ENCODE data around the gene SDHC.
"Not testable (repeated sequence)": the region's sequence is repeated elsewhere in the genome, so short reads cannot be mapped to it uniquely, and the experiment has no call there.

SDHC gene

DNA sequence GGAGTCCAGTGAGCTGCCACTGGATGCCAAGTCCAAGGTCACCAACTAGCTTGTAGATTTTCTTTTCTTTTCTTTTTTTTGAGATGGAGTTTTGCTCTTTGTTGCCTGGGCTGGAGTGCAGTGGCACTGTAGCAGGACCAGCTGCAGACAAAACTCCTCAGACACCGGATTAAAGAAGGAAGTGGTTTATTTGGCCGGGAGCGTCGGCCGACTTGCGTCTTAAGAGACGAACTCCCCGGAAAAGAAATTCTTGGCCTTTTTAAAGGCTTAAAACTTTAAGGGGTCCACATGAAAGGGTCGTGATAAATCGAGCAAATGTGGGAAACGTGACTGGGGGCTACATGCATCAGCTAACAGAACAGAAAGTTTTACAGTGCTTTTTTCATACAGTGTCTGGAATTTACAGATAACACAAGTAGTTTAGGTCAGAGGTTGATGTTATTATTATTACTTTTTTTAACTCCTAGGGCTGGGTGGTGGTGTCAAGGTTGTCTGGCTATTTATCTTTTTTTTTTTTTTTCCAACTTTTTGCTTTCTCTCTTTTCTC, 89.9 kb downstream of the SDHC start:
- Histone ChIP-seq H3K9me3 (ENCODE audit: insufficient read depth, low read depth, low read length) (no peaks in the 10 kb centered on the region), H3K36me3 (ENCODE audit: insufficient read depth, low read length) (no peaks in the 10 kb centered on the region), H3K27me3 (ENCODE audit: insufficient read depth, low read length) (no peaks in the 10 kb centered on the region; the same call in 1 of the 2 replicates), H3K9ac (ENCODE audit: low read depth, low read length) (no peak overlapping the region), H3K27ac (ENCODE audit: low read depth, low read length) (no peak overlapping the region), H3K4me3 (ENCODE audit: low read length) (no peak overlapping the region), H3K4me1 (ENCODE audit: insufficient read depth, low read length) (peaks cover 13% of the 10 kb centered on the region; the same call in 1 of the 2 replicates)
- 93% methylated on average over 11 of the region's 11 CpGs for WGBS

- H3K9ac ChIP-seq (ENCODE audit: low read depth, low read length); H3K27me3 ChIP-seq (ENCODE audit: insufficient read depth, low read length); H3K36me3 ChIP-seq (ENCODE audit: insufficient read depth, low read length); H3K4me3 ChIP-seq (ENCODE audit: low read length); H3K9me3 ChIP-seq (ENCODE audit: insufficient read depth, low read depth, low read length); H3K27ac ChIP-seq (ENCODE audit: low read depth, low read length): not testable (repeated sequence)
- H3K4me1 ChIP-seq (ENCODE audit: insufficient read depth, low read length), result peaks cover 13% of the 10 kb centered on the region; the same call in 1 of the 2 replicates
- 98% methylated on average over 17 of the region's 17 CpGs for WGBS
Observed at GRCh38 chr1:161406551-161406950, 92.4 kb downstream of the SDHC start.

DNA sequence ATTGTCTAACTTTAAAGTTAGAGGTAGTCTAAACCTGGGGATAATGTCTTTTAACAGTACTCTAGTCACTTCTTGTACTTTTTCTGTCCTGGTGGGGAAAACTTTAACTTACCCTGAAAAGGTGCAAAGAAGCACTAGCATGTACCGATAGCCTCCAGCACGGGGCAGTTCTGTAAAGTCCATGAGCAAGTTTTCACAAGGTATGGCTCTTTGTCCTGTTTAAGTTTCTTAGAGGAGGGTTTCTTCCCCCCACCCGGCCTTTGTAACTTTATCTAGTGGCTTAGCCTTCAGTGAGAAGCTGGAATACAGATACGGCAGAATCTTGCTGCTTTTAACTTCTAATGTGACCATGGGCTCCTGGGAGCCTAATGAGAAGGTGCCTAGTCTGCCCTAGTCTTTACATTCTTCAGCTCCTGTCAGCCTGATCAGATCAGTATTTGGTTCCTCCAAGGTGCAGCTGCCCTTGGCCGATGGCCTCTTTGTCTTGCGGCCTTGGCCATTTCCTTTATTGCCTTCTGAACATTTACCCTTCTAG, 93.3 kb downstream of the SDHC start:
- Histone ChIP-seq H3K9ac (ENCODE audit: low read depth, low read length) (no peak overlapping the region), H3K27me3 (ENCODE audit: insufficient read depth, low read length) (no peaks in the 10 kb centered on the region; the same call in 1 of the 2 replicates), H3K36me3 (ENCODE audit: insufficient read depth, low read length) (no peaks in the 10 kb centered on the region), H3K4me3 (ENCODE audit: low read length) (no peak overlapping the region), H3K9me3 (ENCODE audit: insufficient read depth, low read depth, low read length) (no peaks in the 10 kb centered on the region), H3K27ac (ENCODE audit: low read depth, low read length) (no peak overlapping the region), H3K4me1 (ENCODE audit: insufficient read depth, low read length) (peaks cover 13% of the 10 kb centered on the region; the same call in 1 of the 2 replicates)
- 80% methylated on average over 6 of the region's 6 CpGs for WGBS

- peaks cover 13% of the 10 kb centered on the region; the same call in 1 of the 2 replicates for H3K4me1 ChIP-seq (ENCODE audit: insufficient read depth, low read length)
- WGBS, result 82% methylated on average over 3 of the region's 3 CpGs
- peaks cover 2% of the 10 kb centered on the region; the same call in 1 of the 2 replicates for H3K27me3 ChIP-seq (ENCODE audit: insufficient read depth, low read length)
- no peak overlapping the region for H3K27ac ChIP-seq (ENCODE audit: low read depth, low read length)
- H3K9me3 ChIP-seq (ENCODE audit: insufficient read depth, low read depth, low read length), result no peaks in the 10 kb centered on the region
- no peaks in the 10 kb centered on the region for H3K36me3 ChIP-seq (ENCODE audit: insufficient read depth, low read length)
- no peak overlapping the region for H3K4me3 ChIP-seq (ENCODE audit: low read length)
- H3K9ac ChIP-seq (ENCODE audit: low read depth, low read length), result no peak overlapping the region
Observed at GRCh38 chr1:161408429-161409052, 94.4 kb downstream of the SDHC start.

- peaks cover 13% of the 10 kb centered on the region; the same call in 1 of the 2 replicates for H3K4me1 ChIP-seq (ENCODE audit: insufficient read depth, low read length)
- 90% methylated on average over 13 of the region's 13 CpGs for WGBS
- H3K4me3 ChIP-seq (ENCODE audit: low read length); H3K9ac ChIP-seq (ENCODE audit: low read depth, low read length); H3K27me3 ChIP-seq (ENCODE audit: insufficient read depth, low read length); H3K9me3 ChIP-seq (ENCODE audit: insufficient read depth, low read depth, low read length); H3K36me3 ChIP-seq (ENCODE audit: insufficient read depth, low read length); H3K27ac ChIP-seq (ENCODE audit: low read depth, low read length): not testable (repeated sequence)
Observed at GRCh38 chr1:161409848-161410635, 95.9 kb downstream of the SDHC start.

- H3K36me3 ChIP-seq (ENCODE audit: insufficient read depth, low read length); H3K9me3 ChIP-seq (ENCODE audit: insufficient read depth, low read depth, low read length); H3K27me3 ChIP-seq (ENCODE audit: insufficient read depth, low read length); H3K27ac ChIP-seq (ENCODE audit: low read depth, low read length); H3K4me3 ChIP-seq (ENCODE audit: low read length); H3K9ac ChIP-seq (ENCODE audit: low read depth, low read length): not testable (repeated sequence)
- 91% methylated on average over 4 of the region's 4 CpGs for WGBS
- peaks cover 13% of the 10 kb centered on the region; the same call in 1 of the 2 replicates for H3K4me1 ChIP-seq (ENCODE audit: insufficient read depth, low read length)
Observed at GRCh38 chr1:161410636-161410970, 96.4 kb downstream of the SDHC start.
